GM23338 (cell line): ENCODE data around the gene KLKB1.

Experiments
- CREB1 ChIP-seq: fragments of 250-450 bp; sonication (Bioruptor Pico); IDR thresholded peaks from 2 replicates; pipeline ENCODE4 v1.5.0; 2020; ENCODE audit warnings: low read depth, mild to moderate bottlenecking, moderate library complexity
- CTCF ChIP-seq, 2 experiments: fragments of 200-600 bp in 1 of 2; sonication (generic) in 1 of 2; conservative IDR thresholded peaks; 2 replicates each; pipeline versions ENCODE4 v1.5.1 to v1.6.1; 2016 to 2017; ENCODE audit warnings: antibody characterized with exemption in 2 of 2, low read depth in 2 of 2, mild to moderate bottlenecking in 2 of 2, moderate library complexity in 1 of 2
- EZH2 ChIP-seq: fragments of 200-600 bp; sonication (generic); IDR thresholded peaks from one replicate; pipeline ENCODE4 v1.8.0; 2017; ENCODE audit warnings: antibody characterized with exemption, mild to moderate bottlenecking, low read depth; ENCODE audit not compliant: unreplicated experiment
- EZH2phosphoT487 ChIP-seq: fragments of 200-600 bp; sonication (generic); IDR thresholded peaks from one replicate; pipeline ENCODE4 v1.8.1; 2018; ENCODE audit warnings: antibody characterized with exemption; ENCODE audit not compliant: unreplicated experiment
- JUNB ChIP-seq: IDR thresholded peaks from one replicate; pipeline ENCODE4 v1.6.1; 2016; ENCODE audit warnings: antibody characterized with exemption; ENCODE audit not compliant: unreplicated experiment
- POLR2AphosphoS5 ChIP-seq: IDR thresholded peaks from 2 replicates; pipeline ENCODE4 v1.6.1; 2016; ENCODE audit warnings: antibody characterized with exemption, low read depth
- REST ChIP-seq: IDR thresholded peaks from one replicate; pipeline ENCODE4 v1.6.1; 2018; ENCODE audit warnings: antibody characterized with exemption; ENCODE audit not compliant: unreplicated experiment
- STAT1 ChIP-seq: IDR thresholded peaks from one replicate; pipeline ENCODE4 v1.6.1; 2016; ENCODE audit warnings: antibody characterized with exemption; ENCODE audit not compliant: unreplicated experiment
- ZNF114 ChIP-seq: fragments of 250-450 bp; sonication (Bioruptor Pico); IDR thresholded peaks from 2 replicates; pipeline ENCODE4 v1.5.0; 2020; ENCODE audit warnings: mild to moderate bottlenecking, moderate library complexity
- ZNF331 ChIP-seq: fragments of 250-450 bp; sonication (Bioruptor Pico); IDR thresholded peaks from 2 replicates; pipeline ENCODE4 v1.5.0; 2020; ENCODE audit warnings: low read depth, mild to moderate bottlenecking, moderate library complexity

- no peak for TF ChIP-seq CTCF (conservative IDR thresholded peaks at IDR 0.05; ENCODE audit: low read depth in 2 of 2)
- no peak for TF ChIP-seq REST
- TF ChIP-seq POLR2AphosphoS5: no peak
- no peak for TF ChIP-seq STAT1
- no peak for TF ChIP-seq JUNB
- no peak for TF ChIP-seq EZH2
- no peak for TF ChIP-seq CREB1 (CRISPR knock-in tag)
- no peak for TF ChIP-seq ZNF331 (CRISPR knock-in tag)
- TF ChIP-seq EZH2phosphoT487: no peak
- TF ChIP-seq ZNF114: no peak
Observed at GRCh38 chr4:186300659-186301390, 73.5 kb downstream of the KLKB1 start.
